ENCODE measurements around the gene GSG1.

GSG1 gene

DNA sequence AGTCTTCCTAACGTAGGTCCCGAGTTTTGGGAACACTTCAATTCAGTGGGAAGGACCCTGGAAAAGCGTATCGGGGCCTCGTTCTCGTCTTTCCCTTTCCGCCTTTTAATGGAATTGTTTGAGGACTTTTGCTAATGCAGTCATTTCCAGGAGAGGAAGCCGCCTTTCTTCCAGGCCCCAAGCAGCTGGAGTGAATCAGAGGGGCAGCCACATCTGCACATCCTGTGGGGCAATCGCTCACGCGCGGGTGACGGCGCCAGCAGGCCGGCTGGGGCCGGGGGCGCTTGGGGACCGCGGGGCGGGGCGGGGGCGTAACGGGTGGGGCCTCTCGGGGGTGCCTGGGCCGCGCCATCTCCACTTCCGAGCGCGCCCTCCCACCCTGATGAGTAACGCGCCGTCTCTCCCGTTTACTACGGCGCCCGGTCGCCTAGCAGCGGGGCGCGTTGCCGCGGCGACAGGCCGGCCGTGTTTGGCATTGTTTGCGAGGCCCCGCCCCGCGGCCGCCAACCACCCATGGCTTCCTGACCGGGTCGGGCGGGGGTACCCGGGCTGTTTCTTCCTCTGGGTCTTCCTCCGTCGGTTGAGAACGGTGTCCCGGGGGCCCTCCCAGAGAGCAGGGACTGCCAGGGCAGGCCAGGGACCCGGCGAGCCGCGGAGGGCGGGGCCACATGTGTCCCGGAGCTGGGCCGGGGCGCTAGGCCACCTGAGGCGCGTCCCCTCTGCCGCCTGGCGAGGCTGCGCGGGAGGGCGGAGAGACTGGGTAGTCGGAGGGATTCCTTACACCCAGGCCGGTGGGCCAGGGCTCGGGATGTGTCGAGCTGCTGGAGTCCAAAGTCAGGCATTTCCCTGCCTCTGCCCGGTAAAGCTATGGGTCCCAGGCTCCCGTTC is 2.3 kb downstream of the GSG1 start:
- H3K4me1 ChIP-seq (ENCODE audit: control insufficient read depth, insufficient read depth, low read length) = peaks cover 23% of the 10 kb centered on the region
- H3K36me3 ChIP-seq (ENCODE audit: control insufficient read depth in 2 of 2, insufficient read depth in 2 of 2, low read length in 2 of 2) = no peaks in the 10 kb centered on the region
- peak overlapping the region; percentile 86 for H3K27ac ChIP-seq (ENCODE audit: low read length)
- no peaks in the 10 kb centered on the region for H3K9me3 ChIP-seq (ENCODE audit: control insufficient read depth in 2 of 2, low read length in 2 of 2)
- peak overlapping the region; percentile 72 to 74 for H3K9ac ChIP-seq (ENCODE audit: low read length in 2 of 2)
- no peaks in the 10 kb centered on the region for H3K27me3 ChIP-seq (ENCODE audit: control insufficient read depth in 1 of 2, insufficient read depth in 2 of 2, low read length in 2 of 2)
- peak overlapping the region; percentile 42 to 76 for H3K4me3 ChIP-seq (ENCODE audit: low read length in 2 of 2)

- no peaks in the 10 kb centered on the region for H3K9me3 ChIP-seq (ENCODE audit: control insufficient read depth in 2 of 2, low read length in 2 of 2)
- H3K27ac ChIP-seq (ENCODE audit: low read length) = peak overlapping the region; percentile 86
- H3K4me3 ChIP-seq (ENCODE audit: low read length in 2 of 2) = peak overlapping the region; percentile 31 to 76
- H3K27me3 ChIP-seq (ENCODE audit: control insufficient read depth in 1 of 2, insufficient read depth in 2 of 2, low read length in 2 of 2) = no peaks in the 10 kb centered on the region
- H3K36me3 ChIP-seq (ENCODE audit: control insufficient read depth in 2 of 2, insufficient read depth in 2 of 2, low read length in 2 of 2) = no peaks in the 10 kb centered on the region
- peak overlapping the region; percentile 14 to 74 for H3K9ac ChIP-seq (ENCODE audit: low read length in 2 of 2)
- H3K4me1 ChIP-seq (ENCODE audit: control insufficient read depth, insufficient read depth, low read length) = peaks cover 23% of the 10 kb centered on the region
Observed at GRCh38 chr12:13100605-13100881, 2.9 kb downstream of the GSG1 start.

DNA sequence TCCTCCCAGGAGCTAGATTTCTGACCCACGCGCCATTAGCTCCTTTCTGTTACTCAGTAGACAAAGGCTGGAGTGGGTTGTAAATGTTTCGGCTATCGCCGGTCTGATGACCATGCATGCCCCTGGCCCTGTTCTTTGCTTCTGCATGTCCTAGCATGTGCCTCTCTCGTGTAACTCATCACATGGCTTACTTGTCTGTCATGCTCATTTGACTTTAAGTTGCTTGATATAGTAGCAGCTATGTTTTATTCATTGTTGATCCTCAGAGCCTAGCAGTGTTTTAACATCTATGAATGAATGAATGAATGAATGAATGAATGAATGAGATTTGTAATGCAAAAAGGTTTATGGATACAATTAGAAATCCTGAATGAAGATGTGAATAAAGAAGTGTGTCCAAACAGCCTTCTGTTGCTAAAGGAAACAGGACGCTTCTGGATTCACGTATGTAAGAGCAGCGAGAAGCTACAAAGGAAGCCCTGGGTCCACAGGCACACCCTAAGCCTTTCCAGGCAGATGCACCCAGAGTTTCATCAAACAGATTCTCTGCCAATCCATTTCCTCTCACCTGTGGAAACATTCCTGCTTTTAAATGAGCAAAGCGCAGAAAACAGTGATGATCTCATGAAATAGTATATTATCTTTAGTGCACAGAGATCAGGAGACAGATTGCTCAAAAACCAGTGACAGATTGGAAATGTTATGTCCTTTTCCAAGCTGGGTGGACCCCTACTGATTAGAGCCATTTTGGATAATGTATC is 3.4 kb downstream of the GSG1 start:
- Histone ChIP-seq H3K9me3 (ENCODE audit: control insufficient read depth in 2 of 2, low read length in 2 of 2) (no peaks in the 10 kb centered on the region), H3K4me3 (ENCODE audit: low read length in 2 of 2) (peak overlapping the region in 1 of 2 donors; percentile 31), H3K27ac (ENCODE audit: low read length) (peak overlapping the region; percentile 86), H3K36me3 (ENCODE audit: control insufficient read depth in 2 of 2, insufficient read depth in 2 of 2, low read length in 2 of 2) (no peaks in the 10 kb centered on the region), H3K27me3 (ENCODE audit: control insufficient read depth in 1 of 2, insufficient read depth in 2 of 2, low read length in 2 of 2) (no peaks in the 10 kb centered on the region), H3K9ac (ENCODE audit: low read length in 2 of 2) (peak overlapping the region; percentile 14 to 74), H3K4me1 (ENCODE audit: control insufficient read depth, insufficient read depth, low read length) (peaks cover 23% of the 10 kb centered on the region)

GRCh38 chr12:13099066-13099843 is 4.2 kb downstream of the GSG1 start:
- no peaks in the 10 kb centered on the region for H3K9me3 ChIP-seq (ENCODE audit: control insufficient read depth in 2 of 2, low read length in 2 of 2)
- H3K4me3 ChIP-seq (ENCODE audit: low read length in 2 of 2) = no peak overlapping the region
- H3K9ac ChIP-seq (ENCODE audit: low read length in 2 of 2) = no peak overlapping the region
- no peaks in the 10 kb centered on the region for H3K36me3 ChIP-seq (ENCODE audit: control insufficient read depth in 2 of 2, insufficient read depth in 2 of 2, low read length in 2 of 2)
- peaks cover 23% of the 10 kb centered on the region for H3K4me1 ChIP-seq (ENCODE audit: control insufficient read depth, insufficient read depth, low read length)
- peak overlapping the region; percentile 86 for H3K27ac ChIP-seq (ENCODE audit: low read length)
- no peaks in the 10 kb centered on the region for H3K27me3 ChIP-seq (ENCODE audit: control insufficient read depth in 1 of 2, insufficient read depth in 2 of 2, low read length in 2 of 2)

DNA sequence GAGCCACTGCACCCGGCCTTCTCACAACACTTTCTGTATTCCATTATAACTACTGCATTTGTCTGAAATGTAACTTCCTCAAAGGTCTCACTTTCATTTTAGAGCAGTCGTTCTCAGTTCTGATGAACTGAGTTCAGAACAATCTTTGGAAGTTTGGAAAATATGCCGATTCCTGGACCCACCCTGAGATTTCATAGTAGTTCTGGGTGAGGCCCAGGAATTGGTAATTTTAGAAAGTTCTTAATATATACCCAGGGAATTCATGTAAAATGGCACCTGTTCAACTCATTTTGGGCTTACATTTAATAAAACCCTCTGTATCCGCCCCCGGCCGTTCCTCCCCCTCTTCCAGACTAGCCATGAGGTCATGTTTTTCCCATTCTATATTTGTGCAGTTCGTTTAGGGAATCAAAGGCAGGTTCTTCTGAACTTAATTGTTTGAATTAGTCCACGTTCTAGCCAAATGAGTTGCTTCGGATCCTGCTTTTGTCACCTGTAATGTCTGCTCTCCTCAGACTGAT is 5.9 kb downstream of the GSG1 start:
- Histone ChIP-seq H3K27me3 (ENCODE audit: control insufficient read depth in 1 of 2, insufficient read depth in 2 of 2, low read length in 2 of 2) (no peaks in the 10 kb centered on the region), H3K9me3 (ENCODE audit: control insufficient read depth in 2 of 2, low read length in 2 of 2) (no peaks in the 10 kb centered on the region), H3K27ac (ENCODE audit: low read length) (peak overlapping the region; percentile 86), H3K4me1 (ENCODE audit: control insufficient read depth, insufficient read depth, low read length) (peaks cover 26% of the 10 kb centered on the region), H3K4me3 (ENCODE audit: low read length in 2 of 2) (peak overlapping the region in 1 of 2 donors; percentile 23), H3K9ac (ENCODE audit: low read length in 2 of 2) (peak overlapping the region in 1 of 2 donors; percentile 32), H3K36me3 (ENCODE audit: control insufficient read depth in 2 of 2, insufficient read depth in 2 of 2, low read length in 2 of 2) (no peaks in the 10 kb centered on the region)

- H3K4me1 ChIP-seq (ENCODE audit: control insufficient read depth, insufficient read depth, low read length) = peaks cover 12% of the 10 kb centered on the region
- no peaks in the 10 kb centered on the region for H3K36me3 ChIP-seq (ENCODE audit: control insufficient read depth in 2 of 2, insufficient read depth in 2 of 2, low read length in 2 of 2)
- no peak overlapping the region for H3K4me3 ChIP-seq (ENCODE audit: low read length in 2 of 2)
- no peaks in the 10 kb centered on the region for H3K9me3 ChIP-seq (ENCODE audit: control insufficient read depth in 2 of 2, low read length in 2 of 2)
- no peaks in the 10 kb centered on the region for H3K27me3 ChIP-seq (ENCODE audit: control insufficient read depth in 1 of 2, insufficient read depth in 2 of 2, low read length in 2 of 2)
- no peak overlapping the region for H3K27ac ChIP-seq (ENCODE audit: low read length)
- no peak overlapping the region for H3K9ac ChIP-seq (ENCODE audit: low read length in 2 of 2)
Observed at GRCh38 chr12:13095266-13095995, 8.0 kb downstream of the GSG1 start.

GRCh38 chr12:13094367-13094766 is 9.1 kb downstream of the GSG1 start:
- H3K27ac ChIP-seq (ENCODE audit: low read length) = no peak overlapping the region

DNA sequence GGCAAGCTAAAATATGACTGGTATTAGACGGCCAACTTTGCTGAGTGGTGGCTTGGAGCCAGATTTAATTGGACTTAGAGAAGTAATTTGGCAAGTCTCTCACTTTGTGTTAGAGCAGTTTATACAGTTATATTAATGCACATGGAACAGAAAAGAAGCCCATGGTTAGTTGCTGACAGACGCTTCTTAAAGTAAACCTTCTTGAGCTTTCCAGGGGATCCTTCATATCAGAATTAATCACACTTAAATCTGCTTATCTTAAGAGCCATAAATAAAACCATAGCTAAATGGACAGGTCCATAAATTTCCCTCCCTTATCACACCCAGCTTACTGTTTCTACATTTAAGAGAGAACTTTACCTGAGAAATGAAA is 9.6 kb downstream of the GSG1 start:
- H3K9ac ChIP-seq (ENCODE audit: low read length in 2 of 2) = no peak overlapping the region
- no peaks in the 10 kb centered on the region for H3K36me3 ChIP-seq (ENCODE audit: control insufficient read depth in 2 of 2, insufficient read depth in 2 of 2, low read length in 2 of 2)
- no peak overlapping the region for H3K27ac ChIP-seq (ENCODE audit: low read length)
- H3K9me3 ChIP-seq (ENCODE audit: control insufficient read depth in 2 of 2, low read length in 2 of 2) = no peaks in the 10 kb centered on the region
- H3K27me3 ChIP-seq (ENCODE audit: control insufficient read depth in 1 of 2, insufficient read depth in 2 of 2, low read length in 2 of 2) = no peaks in the 10 kb centered on the region
- peaks cover 8% of the 10 kb centered on the region for H3K4me1 ChIP-seq (ENCODE audit: control insufficient read depth, insufficient read depth, low read length)
- no peak overlapping the region for H3K4me3 ChIP-seq (ENCODE audit: low read length in 2 of 2)

More at GRCh38 chr12:13094367-13094766, 9.1 kb downstream of the GSG1 start:
- Histone ChIP-seq H3K9me3 (ENCODE audit: control insufficient read depth in 2 of 2, low read length in 2 of 2) (no peaks in the 10 kb centered on the region), H3K9ac (ENCODE audit: low read length in 2 of 2) (no peak overlapping the region), H3K4me3 (ENCODE audit: low read length in 2 of 2) (no peak overlapping the region), H3K36me3 (ENCODE audit: control insufficient read depth in 2 of 2, insufficient read depth in 2 of 2, low read length in 2 of 2) (no peaks in the 10 kb centered on the region), H3K27me3 (ENCODE audit: control insufficient read depth in 1 of 2, insufficient read depth in 2 of 2, low read length in 2 of 2) (no peaks in the 10 kb centered on the region), H3K4me1 (ENCODE audit: control insufficient read depth, insufficient read depth, low read length) (peaks cover 8% of the 10 kb centered on the region)

DNA sequence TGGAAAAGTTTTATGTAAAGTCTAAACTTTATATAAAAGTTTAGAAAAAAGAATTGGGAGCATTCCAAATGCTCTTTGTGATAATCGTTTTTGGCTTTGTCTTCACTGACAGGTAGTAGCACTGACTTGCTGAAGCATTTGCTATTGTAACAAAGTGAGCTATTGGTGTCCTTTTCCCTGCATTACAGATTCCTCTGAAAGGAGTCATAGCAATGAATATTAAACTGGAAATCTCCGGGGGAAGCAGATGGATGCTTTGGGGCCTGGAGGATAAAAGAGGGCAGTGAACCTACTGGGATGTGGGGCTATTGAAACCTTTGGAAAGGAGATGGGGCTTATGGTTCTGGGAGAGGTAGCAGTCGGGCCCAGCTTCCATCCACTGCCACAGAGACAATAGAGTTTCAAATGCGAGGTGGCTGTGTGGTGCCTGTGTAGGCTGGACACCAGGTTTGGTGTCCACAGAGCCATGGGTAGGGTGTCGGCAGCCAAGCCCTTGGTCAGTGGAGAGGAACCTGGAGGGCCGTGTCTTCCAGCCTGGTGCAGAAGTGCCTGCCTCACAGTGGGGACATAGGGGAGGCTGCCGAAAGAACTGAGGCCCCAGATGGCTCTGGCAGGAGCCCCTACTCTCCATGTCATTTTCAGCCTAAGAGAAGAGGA is 10.1 kb downstream of the GSG1 start:
- H3K4me1 ChIP-seq (ENCODE audit: control insufficient read depth, insufficient read depth, low read length) = peaks cover 4% of the 10 kb centered on the region
- H3K36me3 ChIP-seq (ENCODE audit: control insufficient read depth in 2 of 2, insufficient read depth in 2 of 2, low read length in 2 of 2) = no peaks in the 10 kb centered on the region
- H3K27ac ChIP-seq (ENCODE audit: low read length) = no peak overlapping the region
- H3K9me3 ChIP-seq (ENCODE audit: control insufficient read depth in 2 of 2, low read length in 2 of 2) = no peaks in the 10 kb centered on the region
- H3K4me3 ChIP-seq (ENCODE audit: low read length in 2 of 2) = no peak overlapping the region
- H3K27me3 ChIP-seq (ENCODE audit: control insufficient read depth in 1 of 2, insufficient read depth in 2 of 2, low read length in 2 of 2) = no peaks in the 10 kb centered on the region
- H3K9ac ChIP-seq (ENCODE audit: low read length in 2 of 2) = no peak overlapping the region
